HG03095 (cell line): ENCODE results near the gene CACNA1I.

Source experiments
- ATAC-seq: cut with Tn5 transposase; IDR thresholded peaks from one replicate; pipeline ENCODE4 v1.9.1; 2021; ENCODE audit warnings: moderate library complexity; ENCODE audit not compliant: unreplicated experiment

Gene CACNA1I

DNA sequence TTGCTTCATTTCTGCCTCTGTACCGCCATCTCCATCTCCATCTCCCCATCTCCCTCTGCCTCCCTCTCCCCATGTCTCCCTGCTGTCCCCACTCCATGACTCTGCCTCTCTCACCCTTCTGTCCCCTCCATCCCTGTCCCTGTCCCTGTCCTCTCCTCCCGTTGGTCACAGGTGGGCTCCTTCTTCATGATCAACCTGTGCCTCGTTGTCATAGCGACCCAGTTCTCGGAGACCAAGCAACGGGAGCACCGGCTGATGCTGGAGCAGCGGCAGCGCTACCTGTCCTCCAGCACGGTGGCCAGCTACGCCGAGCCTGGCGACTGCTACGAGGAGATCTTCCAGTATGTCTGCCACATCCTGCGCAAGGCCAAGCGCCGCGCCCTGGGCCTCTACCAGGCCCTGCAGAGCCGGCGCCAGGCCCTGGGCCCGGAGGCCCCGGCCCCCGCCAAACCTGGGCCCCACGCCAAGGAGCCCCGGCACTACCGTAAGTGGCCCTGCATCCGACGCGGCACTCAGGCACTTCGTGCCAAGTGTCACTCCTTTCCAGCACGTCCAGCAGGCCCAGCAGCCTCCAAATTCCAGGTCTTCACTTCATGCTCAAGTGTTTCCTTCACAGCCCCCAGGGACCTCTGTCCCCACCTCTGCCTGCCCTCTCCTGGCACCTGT is 76.0 kb downstream of the CACNA1I start:
- no peak for ATAC-seq

DNA sequence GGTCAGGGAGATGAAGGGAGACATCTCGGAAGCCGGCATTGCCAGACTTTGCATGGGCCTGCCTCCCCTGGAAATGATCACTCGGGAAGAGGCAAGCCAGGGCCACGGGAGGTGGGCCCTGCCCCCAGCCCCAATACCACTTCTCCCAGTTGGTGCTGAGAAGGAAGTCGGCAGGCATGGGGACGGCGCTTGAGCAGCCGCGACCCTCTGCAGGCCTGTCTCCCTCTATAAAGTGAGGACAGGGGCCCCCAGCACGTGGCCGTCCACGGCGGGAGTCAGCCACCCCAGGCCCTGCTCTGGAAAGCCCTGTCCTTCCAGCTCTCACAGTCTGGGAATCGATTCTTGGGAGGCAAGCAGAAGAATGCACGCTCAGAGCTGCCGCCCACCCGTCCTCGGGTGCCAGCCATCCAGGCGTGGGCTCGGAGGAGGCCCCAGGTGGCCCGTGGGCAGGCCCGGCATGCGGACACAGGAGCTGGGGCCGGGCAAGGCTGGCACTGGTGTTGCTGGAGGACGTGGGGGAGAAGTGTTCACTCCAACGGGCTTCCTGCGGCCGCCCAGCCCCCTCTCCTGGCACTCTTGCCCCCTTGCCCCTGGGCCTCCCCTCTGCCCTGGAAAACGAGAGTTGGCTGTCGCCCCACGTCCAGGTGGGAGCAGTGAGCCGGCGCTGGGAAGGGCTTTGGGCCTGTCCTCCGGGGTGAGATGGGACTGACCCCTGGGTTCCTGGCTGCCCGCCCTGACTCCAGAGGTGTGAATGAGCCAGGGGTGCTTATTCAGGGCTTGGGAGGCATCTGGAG is 77.5 kb downstream of the CACNA1I start:
- no peak for ATAC-seq

DNA sequence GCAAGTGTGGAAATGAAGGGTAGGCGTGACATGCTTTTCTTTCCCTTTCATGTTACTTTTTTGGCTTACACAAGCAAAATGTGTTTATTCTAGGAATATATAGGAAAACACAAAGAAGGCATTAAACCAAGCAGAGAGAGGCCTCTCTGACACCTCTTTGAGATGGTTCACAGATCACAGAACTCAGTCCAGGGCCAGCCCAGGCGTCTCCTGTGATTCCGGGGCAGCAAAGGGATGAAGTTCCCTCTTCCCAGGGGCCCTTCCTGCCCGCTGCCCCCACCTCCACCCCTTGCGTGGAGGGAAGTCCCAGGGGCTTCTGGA is 78.0 kb downstream of the CACNA1I start:
- ATAC-seq: no peak

DNA sequence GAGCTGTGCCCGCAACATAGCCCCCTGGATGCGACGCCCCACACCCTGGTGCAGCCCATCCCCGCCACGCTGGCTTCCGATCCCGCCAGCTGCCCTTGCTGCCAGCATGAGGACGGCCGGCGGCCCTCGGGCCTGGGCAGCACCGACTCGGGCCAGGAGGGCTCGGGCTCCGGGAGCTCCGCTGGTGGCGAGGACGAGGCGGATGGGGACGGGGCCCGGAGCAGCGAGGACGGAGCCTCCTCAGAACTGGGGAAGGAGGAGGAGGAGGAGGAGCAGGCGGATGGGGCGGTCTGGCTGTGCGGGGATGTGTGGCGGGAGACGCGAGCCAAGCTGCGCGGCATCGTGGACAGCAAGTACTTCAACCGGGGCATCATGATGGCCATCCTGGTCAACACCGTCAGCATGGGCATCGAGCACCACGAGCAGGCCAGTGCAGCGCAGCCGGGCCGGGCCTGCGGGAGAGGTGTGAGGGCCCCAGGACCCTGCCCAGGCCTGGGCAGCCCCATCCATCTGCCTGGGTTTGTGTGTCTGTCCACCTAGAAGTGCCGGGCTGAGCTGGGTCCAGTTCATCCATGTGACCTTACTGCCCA is 79.0 kb downstream of the CACNA1I start:
- no peak for ATAC-seq

DNA sequence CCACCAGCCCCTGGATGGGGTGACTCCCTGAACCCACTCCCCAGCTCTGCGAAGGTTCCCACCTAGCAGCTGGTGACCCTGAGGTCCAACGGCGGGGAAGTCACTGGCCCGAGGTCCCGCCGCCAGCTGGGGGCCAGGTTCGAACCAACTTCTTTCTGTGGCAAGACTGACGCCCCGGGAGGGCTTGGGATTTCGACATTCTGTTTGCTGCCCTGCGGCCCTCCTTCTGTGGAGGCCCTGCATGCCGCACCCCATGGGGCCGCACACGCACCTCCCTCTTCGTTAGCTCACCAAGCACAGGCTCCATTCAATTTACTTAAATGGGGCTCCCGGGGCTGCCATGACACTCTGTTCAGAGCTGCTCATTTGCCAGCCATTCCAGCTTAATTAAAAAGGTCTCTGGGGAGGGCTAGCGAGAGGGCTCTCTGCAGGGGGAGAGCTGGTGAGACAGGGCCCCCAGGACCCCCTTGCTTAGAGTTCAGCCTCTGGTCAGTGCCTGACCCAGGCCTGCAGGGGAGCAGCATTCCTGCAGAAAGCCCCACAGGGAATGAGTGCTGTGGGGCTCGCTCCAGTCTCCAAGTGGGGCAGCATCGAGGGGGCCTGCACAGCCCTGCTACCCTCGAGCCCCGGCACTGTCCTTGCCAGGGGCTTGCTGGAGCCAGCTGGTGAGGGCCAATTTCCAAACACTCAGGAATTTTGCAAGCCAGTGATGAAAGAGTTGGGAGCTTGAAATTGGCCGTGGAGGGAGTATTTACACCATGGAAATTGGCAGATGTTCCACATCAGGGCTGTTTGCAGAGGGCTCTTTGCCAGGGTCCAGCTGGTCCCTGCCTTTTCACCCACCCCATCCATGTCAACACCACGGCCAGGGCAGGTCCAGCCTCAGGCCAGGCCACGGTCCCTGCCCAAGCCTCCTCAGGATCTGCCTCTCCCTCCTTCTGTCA is 80.8 kb downstream of the CACNA1I start:
- ATAC-seq: no peak

DNA sequence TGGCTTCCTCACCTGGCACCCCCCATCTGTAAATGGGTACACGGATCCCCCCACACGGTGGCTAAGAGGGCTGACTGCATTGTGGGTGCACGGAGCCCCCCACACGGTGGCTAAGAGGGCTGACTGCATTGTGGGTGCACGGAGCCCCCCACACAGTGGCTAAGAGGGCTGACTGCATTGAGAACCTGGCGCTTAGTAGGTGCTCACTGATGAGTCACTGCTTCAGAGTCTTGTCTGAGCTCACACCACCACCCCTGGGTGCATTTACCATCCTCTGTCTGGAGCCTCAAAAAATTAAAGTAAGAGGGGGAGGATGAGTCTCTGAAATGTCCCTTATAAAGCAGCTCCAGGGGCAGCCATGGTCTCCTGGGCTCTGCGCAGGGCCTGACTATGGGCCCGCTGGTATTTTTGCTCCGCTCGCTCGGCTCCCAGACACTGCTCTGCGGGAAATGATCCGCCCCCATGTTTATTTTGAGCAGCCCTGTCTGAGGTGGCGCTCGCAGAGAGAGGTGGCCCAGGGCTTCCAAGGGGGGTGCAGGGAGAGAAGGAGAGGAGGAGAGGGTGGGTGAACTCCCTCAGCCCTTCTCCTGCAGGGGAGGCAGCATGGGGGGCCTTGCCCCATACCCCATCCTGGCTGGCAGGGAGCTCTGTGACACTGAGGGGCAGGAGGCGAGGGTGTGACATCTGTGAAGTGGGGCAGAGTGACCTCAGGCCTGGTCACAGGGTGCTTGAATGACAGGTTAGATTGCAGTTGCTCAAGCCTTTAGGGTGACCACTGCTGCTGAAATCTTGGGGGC is 82.6 kb downstream of the CACNA1I start:
- no peak for ATAC-seq

DNA sequence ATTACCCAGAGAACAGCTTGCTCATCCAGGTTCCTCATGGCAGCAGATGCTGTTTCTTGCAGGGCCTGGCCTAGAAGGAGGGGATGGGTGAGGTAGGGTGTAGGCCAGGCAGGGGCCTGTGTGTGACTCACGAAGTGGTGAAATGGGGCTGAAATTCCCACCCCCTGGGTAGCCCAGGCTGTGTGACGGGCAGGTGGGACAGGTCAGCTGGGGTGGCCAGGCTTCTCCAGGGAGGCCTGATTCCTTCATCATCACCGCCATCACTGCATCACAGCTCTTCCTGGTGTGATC is 83.2 kb downstream of the CACNA1I start:
- ATAC-seq: no peak

DNA sequence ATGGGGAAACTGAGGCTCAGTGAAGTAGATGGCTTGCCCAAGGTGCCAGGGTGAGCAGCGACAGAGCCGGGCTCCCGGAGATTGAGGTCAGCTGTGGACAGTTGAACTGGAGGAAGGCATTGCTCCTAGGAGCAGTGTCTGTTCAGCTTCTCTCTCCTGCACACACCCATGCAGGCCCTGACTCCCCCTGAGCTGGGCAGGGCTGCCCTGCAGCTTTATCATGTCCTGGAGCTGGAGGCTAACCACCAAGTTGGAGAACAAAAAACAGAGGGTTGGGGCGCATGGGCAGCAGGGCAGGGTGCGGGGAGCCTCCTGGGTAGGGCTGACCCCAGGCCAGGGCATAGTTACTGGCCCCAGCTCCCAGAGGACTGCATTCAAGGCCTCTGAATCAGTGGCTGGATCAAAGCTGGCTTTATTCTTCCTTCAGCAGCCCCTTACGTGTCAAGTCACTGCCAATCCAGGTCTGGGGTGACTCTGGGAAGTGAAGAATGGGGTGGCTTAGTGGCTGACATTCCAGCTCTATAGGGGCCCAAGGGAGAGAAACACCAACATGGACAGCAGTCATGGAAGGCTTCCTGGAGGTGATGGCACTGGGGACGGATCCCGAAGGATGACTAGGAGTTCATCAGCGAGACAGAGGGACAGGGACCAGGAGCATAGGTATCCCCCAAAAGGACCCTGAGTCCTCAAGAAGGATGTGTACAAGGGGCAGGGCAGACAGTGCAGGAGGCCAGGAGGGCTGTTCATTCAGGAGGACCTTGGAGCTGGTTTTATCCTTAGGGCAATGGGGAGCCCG is 83.8 kb downstream of the CACNA1I start:
- ATAC-seq: no peak

DNA sequence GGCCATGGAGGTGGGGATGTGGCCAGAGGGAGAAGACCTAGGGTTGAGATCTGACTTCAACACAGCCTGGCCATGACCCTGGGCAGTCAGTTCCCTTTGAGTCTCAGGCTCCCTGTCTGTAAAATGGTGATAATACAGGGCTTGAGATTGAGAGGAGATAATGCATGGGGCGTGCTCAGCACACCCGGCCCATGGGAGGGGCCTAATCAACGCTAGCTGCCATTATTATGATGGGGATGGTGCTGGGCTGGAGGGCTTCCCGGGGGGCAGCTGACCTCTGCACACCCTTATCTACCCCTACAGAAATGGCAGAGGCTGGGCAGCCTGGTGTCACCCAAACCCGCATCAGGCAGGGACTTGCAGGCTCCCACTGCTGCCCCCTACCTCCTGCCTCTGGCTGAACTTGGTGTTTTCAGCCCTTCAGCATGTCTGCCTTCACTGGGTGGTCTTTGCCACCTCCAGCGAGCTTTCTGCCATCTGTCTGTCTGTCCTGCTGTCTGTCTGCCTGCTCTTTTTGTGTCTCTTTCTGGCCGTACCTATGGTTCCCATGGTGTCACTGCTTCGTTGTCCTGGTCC is 84.5 kb downstream of the CACNA1I start:
- no peak for ATAC-seq

DNA sequence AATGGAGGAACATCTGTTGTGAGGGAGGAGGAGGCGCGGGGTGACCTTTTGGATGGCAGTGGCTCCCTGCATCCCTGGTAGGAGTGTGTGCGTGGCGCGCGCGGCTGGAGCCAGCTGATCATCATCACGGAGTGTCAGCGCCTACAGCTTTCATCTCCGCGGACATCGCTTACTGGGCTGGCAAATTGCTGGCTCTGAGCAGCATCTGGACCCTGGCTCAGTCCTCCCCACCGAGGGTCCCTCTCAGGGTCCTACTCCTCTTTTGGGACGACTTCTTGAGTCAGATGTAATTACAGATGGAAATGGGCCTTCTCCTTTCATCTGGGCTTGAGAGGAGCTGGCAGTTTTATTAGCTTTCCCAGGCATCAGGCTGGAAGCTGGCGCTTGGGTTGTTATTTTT is 85.3 kb downstream of the CACNA1I start:
- ATAC-seq: no peak

DNA sequence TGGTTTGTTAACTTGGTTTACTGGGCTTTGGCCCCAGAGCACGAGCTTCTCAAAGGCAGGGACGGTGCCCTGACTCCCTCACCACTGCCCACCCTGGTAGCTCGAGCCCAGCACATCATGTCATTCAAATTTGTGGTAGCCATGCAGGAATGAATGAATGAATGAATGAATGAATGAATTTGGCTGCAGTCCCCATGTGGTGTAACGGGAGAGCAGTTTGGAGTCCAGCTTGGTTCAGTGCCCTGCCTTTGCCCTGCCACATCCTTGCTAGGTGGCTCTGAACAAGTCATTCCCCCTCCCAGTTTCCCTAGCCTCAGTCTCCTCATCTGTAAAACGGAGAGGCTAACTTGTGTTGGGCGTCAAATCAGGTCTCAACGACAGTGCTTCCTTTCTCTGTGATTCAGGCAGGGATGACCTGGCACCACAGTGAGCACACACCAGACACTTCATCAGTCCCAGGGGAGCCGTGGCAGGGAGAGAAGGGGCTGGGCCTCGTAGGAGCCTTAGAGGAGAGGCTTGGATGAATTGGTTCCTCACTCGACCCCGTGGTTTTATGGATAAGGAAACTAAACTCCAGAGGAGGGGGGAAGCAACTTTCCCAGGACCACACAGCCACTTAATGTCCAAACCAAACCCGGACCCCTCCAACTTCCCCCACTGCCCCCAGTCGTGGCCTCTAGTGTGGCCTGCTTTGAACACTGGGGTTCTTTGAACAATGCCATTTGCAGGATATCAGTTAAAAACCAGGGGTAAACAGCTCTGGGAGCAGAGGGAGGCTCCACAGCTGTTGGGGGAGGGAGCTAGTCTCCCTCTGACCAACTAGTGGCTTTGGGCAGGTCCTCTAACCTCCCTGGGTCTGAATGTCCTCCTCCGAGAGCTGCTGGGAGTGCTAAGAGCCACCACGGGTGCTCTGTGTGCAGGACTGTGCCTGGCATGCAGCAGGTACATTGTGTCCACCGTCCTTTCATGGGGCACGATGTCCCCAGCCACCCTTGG is 86.2 kb downstream of the CACNA1I start:
- no peak for ATAC-seq

DNA sequence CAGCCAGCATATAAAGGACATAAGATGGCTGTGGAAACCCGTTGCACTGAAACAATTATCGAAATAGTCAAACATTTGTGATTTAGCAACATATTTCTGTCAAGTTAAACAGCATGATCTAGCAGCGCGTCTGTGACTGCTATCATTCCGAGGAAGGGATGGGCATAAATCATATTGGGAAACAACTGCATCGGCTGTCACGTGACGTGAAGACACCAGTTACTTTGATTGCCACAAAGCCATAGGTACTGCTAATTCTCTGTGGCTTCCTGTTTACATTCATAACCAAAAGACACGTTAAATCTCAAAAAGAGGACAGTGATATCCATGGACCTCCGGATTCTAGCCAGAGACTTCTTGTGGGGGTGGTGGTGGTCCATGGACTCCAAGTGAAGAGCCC is 87.8 kb downstream of the CACNA1I start:
- ATAC-seq: no peak

DNA sequence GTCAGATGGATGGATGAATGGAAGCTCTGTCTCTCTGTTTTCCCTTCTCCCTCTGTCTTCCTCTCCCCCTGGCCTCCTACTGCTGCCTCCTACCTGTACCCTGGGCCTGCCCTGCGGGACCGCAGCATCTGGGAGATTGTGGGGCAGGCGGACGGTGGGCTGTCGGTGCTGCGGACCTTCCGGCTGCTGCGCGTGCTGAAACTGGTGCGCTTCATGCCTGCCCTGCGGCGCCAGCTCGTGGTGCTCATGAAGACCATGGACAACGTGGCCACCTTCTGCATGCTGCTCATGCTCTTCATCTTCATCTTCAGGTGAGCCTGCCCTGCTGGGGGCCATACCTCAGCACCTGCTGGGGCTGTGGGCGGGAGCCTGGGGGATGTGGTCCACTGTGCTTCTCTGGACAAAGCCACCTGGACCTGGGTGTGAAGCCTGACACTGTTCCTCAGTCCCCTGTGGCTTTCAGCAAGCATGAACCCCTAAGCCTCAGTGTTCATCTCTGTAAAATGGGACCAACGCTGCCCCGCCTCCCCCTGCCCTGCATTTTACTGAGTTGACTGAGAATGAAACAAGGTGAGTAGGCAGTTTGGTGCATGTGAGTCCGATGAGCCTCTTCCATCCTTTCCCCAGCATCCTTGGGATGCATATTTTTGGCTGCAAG is 88.4 kb downstream of the CACNA1I start:
- no peak for ATAC-seq

DNA sequence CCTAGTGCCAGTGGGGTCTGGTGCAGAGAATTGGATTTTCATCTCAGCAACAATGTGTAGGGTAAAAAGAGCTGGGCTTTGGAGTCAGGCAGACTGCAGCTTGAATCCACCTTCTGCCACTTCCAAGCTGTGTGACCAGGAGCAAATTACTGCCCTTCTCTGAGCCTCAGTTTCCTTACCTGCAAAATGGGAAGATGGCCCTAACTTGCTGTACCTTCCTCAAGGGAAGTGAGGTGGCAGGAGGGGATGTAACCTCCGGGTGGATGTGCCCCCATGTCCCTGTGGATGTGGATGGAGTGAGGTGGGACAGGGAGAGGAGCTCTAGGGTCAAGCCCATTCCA is 90.9 kb downstream of the CACNA1I start:
- no peak for ATAC-seq

DNA sequence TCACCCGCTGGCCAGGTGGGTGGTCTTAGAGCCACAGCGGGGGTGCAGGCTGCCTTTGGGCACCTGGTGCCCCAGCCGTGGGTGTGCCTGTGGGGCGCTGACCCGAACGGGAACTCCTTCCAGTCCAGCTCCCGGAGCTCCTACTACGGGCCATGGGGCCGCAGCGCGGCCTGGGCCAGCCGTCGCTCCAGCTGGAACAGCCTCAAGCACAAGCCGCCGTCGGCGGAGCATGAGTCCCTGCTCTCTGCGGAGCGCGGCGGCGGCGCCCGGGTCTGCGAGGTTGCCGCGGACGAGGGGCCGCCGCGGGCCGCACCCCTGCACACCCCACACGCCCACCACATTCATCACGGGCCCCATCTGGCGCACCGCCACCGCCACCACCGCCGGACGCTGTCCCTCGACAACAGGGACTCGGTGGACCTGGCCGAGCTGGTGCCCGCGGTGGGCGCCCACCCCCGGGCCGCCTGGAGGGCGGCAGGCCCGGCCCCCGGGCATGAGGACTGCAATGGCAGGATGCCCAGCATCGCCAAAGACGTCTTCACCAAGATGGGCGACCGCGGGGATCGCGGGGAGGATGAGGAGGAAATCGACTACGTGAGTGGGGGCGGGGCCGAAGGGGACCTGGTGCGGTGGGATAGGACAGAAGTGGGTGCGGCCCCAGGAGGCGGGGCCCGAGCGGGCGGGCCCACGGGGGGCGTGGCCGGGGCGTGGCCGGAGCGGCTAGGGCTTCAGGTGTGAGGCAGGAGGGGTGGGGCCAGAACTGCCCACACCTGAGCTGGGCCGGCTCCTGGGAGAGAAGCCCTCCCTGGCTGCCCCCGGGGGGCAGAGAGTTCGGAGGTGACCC is 91.5 kb downstream of the CACNA1I start:
- ATAC-seq: no peak

DNA sequence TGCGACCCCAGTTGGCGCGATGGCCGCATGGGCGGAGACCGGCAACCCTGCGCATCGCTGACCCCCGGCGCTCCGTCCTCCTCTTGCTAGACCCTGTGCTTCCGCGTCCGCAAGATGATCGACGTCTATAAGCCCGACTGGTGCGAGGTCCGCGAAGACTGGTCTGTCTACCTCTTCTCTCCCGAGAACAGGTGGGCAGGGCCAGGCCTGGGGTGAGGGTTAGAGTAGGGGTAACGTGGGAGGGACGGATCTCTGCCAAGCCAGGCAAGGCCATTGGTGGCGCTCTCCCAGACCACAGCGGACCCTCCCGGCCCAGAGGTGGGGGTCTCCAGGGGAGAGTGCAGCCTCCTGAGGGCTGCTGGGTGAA is 92.1 kb downstream of the CACNA1I start:
- ATAC-seq: no peak

DNA sequence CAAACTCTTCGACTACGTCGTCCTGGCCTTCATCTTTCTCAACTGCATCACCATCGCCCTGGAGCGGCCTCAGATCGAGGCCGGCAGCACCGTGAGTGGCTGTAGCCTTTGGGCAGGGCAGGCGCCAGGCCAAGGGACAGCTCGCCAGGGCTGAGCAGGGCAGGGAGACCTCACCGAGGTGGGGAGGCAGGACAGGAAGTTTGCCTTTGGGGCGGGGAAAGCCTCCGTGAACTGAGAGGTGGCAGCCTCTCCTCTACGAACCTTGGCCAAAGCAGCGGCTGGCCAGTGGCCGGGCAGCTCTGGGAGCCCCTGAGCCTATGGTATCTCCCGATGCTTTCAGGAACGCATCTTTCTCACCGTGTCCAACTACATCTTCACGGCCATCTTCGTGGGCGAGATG is 93.2 kb downstream of the CACNA1I start:
- ATAC-seq: no peak
